HG03064 (cell line): ENCODE data around the gene WARS2.

Source experiments
- ATAC-seq: cut with Tn5 transposase; IDR thresholded peaks from one replicate; pipeline ENCODE4 v1.9.1; 2021; ENCODE audit warnings: low read depth; ENCODE audit not compliant: unreplicated experiment

The WARS2 gene

GRCh38 chr1:119038363-119038762 lies 102.1 kb downstream of the WARS2 start:
- ATAC-seq, result no peak

GRCh38 chr1:119034359-119034758 lies 106.1 kb downstream of the WARS2 start:
- ATAC-seq, result no peak

GRCh38 chr1:119032986-119033385 lies 107.5 kb downstream of the WARS2 start:
- ATAC-seq, result no peak

- ATAC-seq, result no peak
Observed at GRCh38 chr1:119027759-119028158, 112.7 kb downstream of the WARS2 start.

GRCh38 chr1:119026956-119027355 lies 113.5 kb downstream of the WARS2 start:
- ATAC-seq, result no peak

- no peak for ATAC-seq
Observed at GRCh38 chr1:119015547-119015946, 124.9 kb downstream of the WARS2 start.

- ATAC-seq, result no peak
Observed at GRCh38 chr1:119012383-119012782, 128.1 kb downstream of the WARS2 start.

- no peak for ATAC-seq
Observed at GRCh38 chr1:119011706-119012105, 128.7 kb downstream of the WARS2 start.

- no peak for ATAC-seq
Observed at GRCh38 chr1:119011116-119011515, 129.3 kb downstream of the WARS2 start.

GRCh38 chr1:119010201-119010600 lies 130.3 kb downstream of the WARS2 start:
- ATAC-seq, result no peak

- ATAC-seq, result no peak
Observed at GRCh38 chr1:119009312-119009655, 131.2 kb downstream of the WARS2 start.

GRCh38 chr1:119008483-119009311 lies 131.8 kb downstream of the WARS2 start:
- ATAC-seq, result no peak

GRCh38 chr1:119007670-119008482 lies 132.6 kb downstream of the WARS2 start:
- ATAC-seq, result no peak

- no peak for ATAC-seq
Observed at GRCh38 chr1:119007339-119007669, 133.1 kb downstream of the WARS2 start.

GRCh38 chr1:119006406-119007279 lies 133.8 kb downstream of the WARS2 start:
- ATAC-seq, result no peak

- no peak for ATAC-seq
Observed at GRCh38 chr1:119005724-119006405, 134.6 kb downstream of the WARS2 start.

- ATAC-seq, result no peak
Observed at GRCh38 chr1:119004781-119005180, 135.7 kb downstream of the WARS2 start.

GRCh38 chr1:119004129-119004527 lies 136.3 kb downstream of the WARS2 start:
- no peak for ATAC-seq

GRCh38 chr1:119003413-119004128 lies 136.9 kb downstream of the WARS2 start:
- no peak for ATAC-seq
